SK-N-SH (cell line): ENCODE data around the gene PLCB1. TPM values are rescaled to one million over a fixed set of nuclear protein-coding genes. Genes with fewer than 3 reads are reported as not detected.
A peak's percentile ranks its signal among the peaks of the same experiment; 100 is the strongest.

Experiments used
- CTCF ChIA-PET: fragments of 300-600, 350-600 bp; formaldehyde crosslinking; extraction: SDS; loops from one replicate; lab custom pipeline; 2021; lab: Yijun Ruan, JAX
- POLR2A ChIA-PET: fragments of 350-600 bp; sonication (Branson Sonifier 250); formaldehyde crosslinking; extraction: SDS; loops from one replicate; lab custom pipeline; 2020; ENCODE audit warnings: antibody characterized with exemption, inconsistent platforms; lab: Yijun Ruan, JAX
- DNase-seq: peaks from one replicate; pipeline ENCODE4 v3.0.0; 2012
- H2AFZ ChIP-seq: fragments of 200-600 bp; sonication (generic); 2 replicates; pipeline ENCODE4 v1.8.1; 2016; ENCODE audit warnings: antibody characterized with exemption, mild to moderate bottlenecking, low read depth
- H3F3A ChIP-seq: fragments of 200-600 bp; sonication (generic); replicated peaks from 2 replicates; pipeline ENCODE3; 2016; ENCODE audit warnings: antibody characterized with exemption, mild to moderate bottlenecking; ENCODE audit not compliant: insufficient read depth
- H3K27ac ChIP-seq, 2 experiments: fragments of 200-500 bp in 1 of 2; fragments of 200-600 bp in 1 of 2; sonication (Bioruptor generic) in 1 of 2; sonication (generic), shearing (Covaris generic) in 1 of 2; 2 replicates each; pipeline versions ENCODE4 v1.5.1 to v1.6.1; 2014 to 2016; ENCODE audit warnings: low read depth in 2 of 2, inconsistent platforms in 1 of 2, low read length in 1 of 2, mild to moderate bottlenecking in 1 of 2, mixed read lengths in 1 of 2
- H3K27me3 ChIP-seq: fragments of 200-600 bp; sonication (generic), shearing (Covaris generic); 2 replicates; pipeline ENCODE4 v1.6.1; 2016; ENCODE audit warnings: mixed run types; ENCODE audit not compliant: insufficient read depth
- H3K36me3 ChIP-seq, 2 experiments: fragments of 200-500 bp in 1 of 2; fragments of 200-600 bp in 1 of 2; sonication (Bioruptor generic) in 1 of 2; sonication (generic) in 1 of 2; replicated peaks in 1 of 2; 2 replicates each; pipeline versions ENCODE3 to v1.5.1; 2014 to 2016; ENCODE audit warnings: low read length in 1 of 2, mild to moderate bottlenecking in 1 of 2; ENCODE audit not compliant: insufficient read depth in 2 of 2, control insufficient read depth in 1 of 2
- H3K4me1 ChIP-seq, 2 experiments: fragments of 200-500 bp in 1 of 2; fragments of 200-600 bp in 1 of 2; sonication (Bioruptor generic) in 1 of 2; sonication (generic), shearing (Covaris generic) in 1 of 2; 2 replicates each; pipeline versions ENCODE4 v1.5.1 to v1.6.1; 2014 to 2016; ENCODE audit warnings: low read depth in 1 of 2, low read length in 1 of 2, mixed run types in 1 of 2; ENCODE audit not compliant: insufficient read depth in 2 of 2, control insufficient read depth in 1 of 2
- H3K4me2 ChIP-seq: fragments of 200-600 bp; sonication (generic), shearing (Covaris generic); 2 replicates; pipeline ENCODE4 v1.6.1; 2017; ENCODE audit warnings: mixed run types
- H3K4me3 ChIP-seq, 2 experiments: fragments of 200-500 bp in 1 of 2; fragments of 200-600 bp in 1 of 2; sonication (Bioruptor generic) in 1 of 2; sonication (generic), shearing (Covaris generic) in 1 of 2; 2 replicates each; pipeline versions ENCODE4 v1.5.1 to v1.8.1; 2014 to 2016; ENCODE audit warnings: low read depth in 2 of 2, inconsistent platforms in 1 of 2, low read length in 1 of 2, mild to moderate bottlenecking in 1 of 2, mixed read lengths in 1 of 2, moderate library complexity in 1 of 2
- H3K79me2 ChIP-seq: fragments of 200-600 bp; sonication (generic); 2 replicates; pipeline ENCODE4 v1.8.1; 2017; ENCODE audit warnings: mild to moderate bottlenecking; ENCODE audit not compliant: insufficient read depth
- H3K9ac ChIP-seq: fragments of 200-600 bp; sonication (generic); 2 replicates; pipeline ENCODE4 v1.6.1; 2017; ENCODE audit warnings: mixed run types
- H3K9me2 ChIP-seq: fragments of 200-600 bp; sonication (generic); 2 replicates; pipeline ENCODE4 v1.6.1; 2017; ENCODE audit warnings: mixed run types
- H3K9me3 ChIP-seq: fragments of 200-600 bp; sonication (generic); 2 replicates; pipeline ENCODE4 v1.6.1; 2017; ENCODE audit warnings: mixed run types, mild to moderate bottlenecking, moderate library complexity
- H4K20me1 ChIP-seq: fragments of 200-600 bp; sonication (generic); 2 replicates; pipeline ENCODE4 v1.6.1; 2017; ENCODE audit warnings: mild to moderate bottlenecking, mixed run types; ENCODE audit not compliant: insufficient read depth
- ELF1 ChIP-seq: IDR thresholded peaks from 2 replicates; pipeline ENCODE4 v1.4.0; 2012
- EP300 ChIP-seq, 2 experiments: IDR thresholded peaks; 2 replicates each; pipeline versions ENCODE4 v1.4.0 to v1.6.1; 2012; ENCODE audit warnings: borderline replicate concordance in 1 of 2, low read depth in 1 of 2, low read length in 1 of 2
- EZH2phosphoT487 ChIP-seq: fragments of 200-600 bp; sonication (generic); IDR thresholded peaks from 2 replicates; pipeline ENCODE4 v1.6.1; 2017; ENCODE audit warnings: low read depth, mixed run types, mild to moderate bottlenecking, antibody characterized with exemption, moderate library complexity, borderline replicate concordance
- FOSL2 ChIP-seq: IDR thresholded peaks from 2 replicates; pipeline ENCODE4 v1.4.0; 2012; ENCODE audit warnings: low read depth, mild to moderate bottlenecking, moderate library complexity, borderline replicate concordance
- FOXJ3 ChIP-seq: sonication (generic); formaldehyde crosslinking; IDR thresholded peaks from 2 replicates; pipeline ENCODE4 v1.5.1; 2020; ENCODE audit warnings: mild to moderate bottlenecking, missing genetic modification reagents
- FOXM1 ChIP-seq: IDR thresholded peaks from 2 replicates; pipeline ENCODE4 v1.4.0; 2012; ENCODE audit warnings: low read depth, mild to moderate bottlenecking
- GABPA ChIP-seq: IDR thresholded peaks from 2 replicates; pipeline ENCODE4 v1.4.0; 2012; ENCODE audit warnings: low read depth, mild to moderate bottlenecking
- MEF2A ChIP-seq: IDR thresholded peaks from 2 replicates; pipeline ENCODE4 v1.4.0; 2012; ENCODE audit warnings: low read depth, borderline replicate concordance
- MXI1 ChIP-seq: IDR thresholded peaks from 2 replicates; pipeline ENCODE4 v1.6.1; 2012; ENCODE audit warnings: mild to moderate bottlenecking, low read depth, low read length, improper control_type of control experiment
- NFIC ChIP-seq: IDR thresholded peaks from 2 replicates; pipeline ENCODE4 v1.4.0; 2012; ENCODE audit warnings: borderline replicate concordance
- NRF1 ChIP-seq: IDR thresholded peaks from 2 replicates; pipeline ENCODE4 v1.6.1; 2012; ENCODE audit warnings: low read depth, mild to moderate bottlenecking, low read length
- RAD21 ChIP-seq: IDR thresholded peaks from 2 replicates; pipeline ENCODE4 v1.6.1; 2012; ENCODE audit warnings: mild to moderate bottlenecking, low read length
- RCOR1 ChIP-seq: fragments of 150-350 bp; IDR thresholded peaks from 2 replicates; pipeline ENCODE4 v1.6.1; 2017; ENCODE audit warnings: antibody characterized with exemption, low read length
- RFX5 ChIP-seq: IDR thresholded peaks from 2 replicates; pipeline ENCODE4 v1.6.1; 2012; ENCODE audit warnings: mild to moderate bottlenecking, improper control_type of control experiment, low read length
- RXRA ChIP-seq: IDR thresholded peaks from 2 replicates; pipeline ENCODE4 v1.4.0; 2012; ENCODE audit warnings: low read depth, mild to moderate bottlenecking, borderline replicate concordance
- SIN3A ChIP-seq: IDR thresholded peaks from 2 replicates; pipeline ENCODE4 v1.6.1; 2012; ENCODE audit warnings: low read depth, mild to moderate bottlenecking, low read length, moderate library complexity, borderline replicate concordance
- TAF1 ChIP-seq: IDR thresholded peaks from 2 replicates; pipeline ENCODE4 v1.6.1; 2012; ENCODE audit warnings: low read depth, mild to moderate bottlenecking, low read length, moderate library complexity, borderline replicate concordance
- YY1 ChIP-seq: IDR thresholded peaks from 2 replicates; pipeline ENCODE4 v1.4.0; 2012; ENCODE audit warnings: low read depth, mild to moderate bottlenecking
- WGBS: methylation state at CpG from one replicate; pipeline ENCODE4 v1.1.6; 2017; ENCODE audit warnings: low lambda C conversion rate; 5-methylcytosine and 5-hydroxymethylcytosine counted together
- polyA plus RNA-seq, 3 experiments: library from polyadenylated mRNA; depleted of rRNA; stranded (reverse); fragments of >200 nt; gene quantifications; 2 replicates each; pipeline ENCODE4 v1.2.3, GENCODE V29; 2012
- TF ChIP-seq, protein P1 (sequence below): fragments of 150-350 bp; IDR thresholded peaks from 2 replicates; pipeline ENCODE4 v1.6.1; 2017; ENCODE audit warnings: antibody characterized with exemption, low read length, low read depth, borderline replicate concordance
- TF ChIP-seq, protein P2 (sequence below): fragments of 150-350 bp; IDR thresholded peaks from 2 replicates; pipeline ENCODE4 v1.6.1; 2016; ENCODE audit warnings: mild to moderate bottlenecking, low read depth, low read length
- TF ChIP-seq, protein P3 (sequence below): IDR thresholded peaks from 2 replicates; pipeline ENCODE4; 2012
- TF ChIP-seq, protein P4 (sequence below): IDR thresholded peaks from 2 replicates; pipeline ENCODE4 v1.4.0; 2012; ENCODE audit warnings: low read depth

PLCB1 gene
- polyA plus RNA-seq, 1 of the 3 experiments (the other 2 are of a cell fraction), result 10.5 TPM

DNA sequence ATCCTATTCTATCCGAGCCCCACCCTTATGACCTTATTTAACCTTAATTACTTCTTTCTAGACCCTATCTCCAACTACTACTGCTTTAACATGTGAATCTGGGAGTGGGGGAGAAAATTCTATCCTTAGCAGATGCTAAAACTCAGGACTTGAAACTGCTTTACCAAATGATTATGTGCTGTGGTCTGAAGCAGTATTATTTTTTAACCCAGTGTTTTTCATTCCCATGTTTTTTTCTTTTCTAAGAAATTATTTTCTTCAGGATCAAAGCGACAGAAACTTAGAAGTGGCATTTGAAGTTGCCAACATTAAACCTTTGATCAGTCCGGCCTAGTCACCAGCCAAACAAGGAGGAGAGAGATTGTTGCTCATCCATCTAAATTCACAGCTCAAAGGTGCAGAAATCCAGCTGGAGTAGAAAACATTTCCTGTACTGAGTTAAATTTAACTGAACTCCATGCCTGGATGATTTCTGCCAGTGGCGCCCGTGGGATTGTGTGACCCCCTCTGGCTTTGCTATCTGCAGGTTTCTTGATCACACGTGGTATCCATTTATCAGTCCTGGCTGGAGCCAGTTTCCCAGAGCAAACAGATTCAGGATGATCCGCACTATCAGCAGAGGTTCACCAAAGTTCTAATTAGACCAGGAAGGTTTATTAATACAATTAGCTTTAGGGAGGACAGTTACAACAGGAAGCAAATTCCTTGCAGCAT, 300.5 kb downstream of the PLCB1 start (continued):
- TF ChIP-seq FOXJ3 (CRISPR knock-in tag), result peak; percentile 73; the same call in 1 of the 2 replicates
- no peak for TF ChIP-seq RFX5
- TF ChIP-seq FOSL2, result no peak
- TF ChIP-seq MXI1, result peak; percentile 31; the same call in 1 of the 2 replicates
- TF ChIP-seq, protein P1, sequence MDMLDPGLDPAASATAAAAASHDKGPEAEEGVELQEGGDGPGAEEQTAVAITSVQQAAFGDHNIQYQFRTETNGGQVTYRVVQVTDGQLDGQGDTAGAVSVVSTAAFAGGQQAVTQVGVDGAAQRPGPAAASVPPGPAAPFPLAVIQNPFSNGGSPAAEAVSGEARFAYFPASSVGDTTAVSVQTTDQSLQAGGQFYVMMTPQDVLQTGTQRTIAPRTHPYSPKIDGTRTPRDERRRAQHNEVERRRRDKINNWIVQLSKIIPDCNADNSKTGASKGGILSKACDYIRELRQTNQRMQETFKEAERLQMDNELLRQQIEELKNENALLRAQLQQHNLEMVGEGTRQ, result no peak
- peak; percentile 39 for TF ChIP-seq RAD21
- TF ChIP-seq NRF1, result no peak
- 0 out of 2 replicates have a peak, but pooled peaks have one; percentile 1 for TF ChIP-seq SIN3A
- TF ChIP-seq EZH2phosphoT487, result no peak
- TF ChIP-seq RCOR1, result peak; percentile 81
- TF ChIP-seq, protein P2, sequence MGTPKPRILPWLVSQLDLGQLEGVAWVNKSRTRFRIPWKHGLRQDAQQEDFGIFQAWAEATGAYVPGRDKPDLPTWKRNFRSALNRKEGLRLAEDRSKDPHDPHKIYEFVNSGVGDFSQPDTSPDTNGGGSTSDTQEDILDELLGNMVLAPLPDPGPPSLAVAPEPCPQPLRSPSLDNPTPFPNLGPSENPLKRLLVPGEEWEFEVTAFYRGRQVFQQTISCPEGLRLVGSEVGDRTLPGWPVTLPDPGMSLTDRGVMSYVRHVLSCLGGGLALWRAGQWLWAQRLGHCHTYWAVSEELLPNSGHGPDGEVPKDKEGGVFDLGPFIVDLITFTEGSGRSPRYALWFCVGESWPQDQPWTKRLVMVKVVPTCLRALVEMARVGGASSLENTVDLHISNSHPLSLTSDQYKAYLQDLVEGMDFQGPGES, result no peak
- TF ChIP-seq GABPA, result peak; percentile 18
- TF ChIP-seq, protein P3, sequence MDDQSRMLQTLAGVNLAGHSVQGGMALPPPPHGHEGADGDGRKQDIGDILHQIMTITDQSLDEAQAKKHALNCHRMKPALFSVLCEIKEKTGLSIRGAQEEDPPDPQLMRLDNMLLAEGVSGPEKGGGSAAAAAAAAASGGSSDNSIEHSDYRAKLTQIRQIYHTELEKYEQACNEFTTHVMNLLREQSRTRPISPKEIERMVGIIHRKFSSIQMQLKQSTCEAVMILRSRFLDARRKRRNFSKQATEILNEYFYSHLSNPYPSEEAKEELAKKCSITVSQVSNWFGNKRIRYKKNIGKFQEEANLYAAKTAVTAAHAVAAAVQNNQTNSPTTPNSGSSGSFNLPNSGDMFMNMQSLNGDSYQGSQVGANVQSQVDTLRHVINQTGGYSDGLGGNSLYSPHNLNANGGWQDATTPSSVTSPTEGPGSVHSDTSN, result no peak; the same call in 1 of the 2 replicates
- TF ChIP-seq FOXM1, result no peak
- no peak for TF ChIP-seq TAF1
- TF ChIP-seq ELF1, result no peak
- TF ChIP-seq YY1, result no peak
- no peak for TF ChIP-seq MEF2A

DNA sequence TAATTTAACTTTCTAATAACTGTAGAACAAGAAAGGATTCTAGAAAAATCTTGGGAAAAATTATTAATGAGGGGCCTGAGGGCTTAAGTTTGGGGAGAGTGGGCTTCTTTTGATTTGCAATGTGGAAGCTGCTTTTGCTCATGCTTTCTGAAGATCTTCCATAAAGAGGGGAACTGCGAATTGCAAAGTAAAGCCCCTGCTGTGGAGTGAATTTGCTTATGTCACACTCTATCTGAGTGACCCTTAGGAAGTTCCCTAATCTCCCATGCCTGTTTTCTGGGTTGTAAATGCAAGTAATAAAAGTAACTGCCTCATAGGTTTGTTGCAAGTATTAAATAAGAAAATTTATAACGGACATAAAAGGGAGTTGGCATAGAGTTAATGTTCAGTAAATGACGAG, 301.2 kb downstream of the PLCB1 start:
- Histone ChIP-seq H3K9ac (peak overlapping the region; percentile 29; the same call in 1 of the 2 replicates), H3K27me3 (no peaks in the 10 kb centered on the region), H3K9me2 (no peaks in the 10 kb centered on the region), H3K27ac (peak overlapping the region; percentile 82 to 99), H3K36me3 (no peaks in the 10 kb centered on the region), H3K4me2 (peak overlapping the region; percentile 72; the same call in 1 of the 2 replicates), H2AFZ (peak overlapping the region; percentile 50; the same call in 1 of the 2 replicates), H3K79me2 (peaks cover 4% of the 10 kb centered on the region; the same call in 1 of the 2 replicates), H3K9me3 (no peaks in the 10 kb centered on the region), H3F3A (peaks cover 29% of the 10 kb centered on the region), H4K20me1 (no peaks in the 10 kb centered on the region), H3K4me3 (no peak overlapping the region), H3K4me1 (peaks cover 25 to 36% of the 10 kb centered on the region in 2 experiments)
- no peak for TF ChIP-seq RXRA
- TF ChIP-seq ELF1, result no peak
- no peak for TF ChIP-seq RFX5
- no peak for TF ChIP-seq NFIC
- no peak for TF ChIP-seq RAD21
- TF ChIP-seq EP300 (IDR thresholded peaks at IDR 0.05; ENCODE audit: borderline replicate concordance in 1 of 2, low read depth in 1 of 2, low read length in 1 of 2), result no peak
- TF ChIP-seq, protein P4, sequence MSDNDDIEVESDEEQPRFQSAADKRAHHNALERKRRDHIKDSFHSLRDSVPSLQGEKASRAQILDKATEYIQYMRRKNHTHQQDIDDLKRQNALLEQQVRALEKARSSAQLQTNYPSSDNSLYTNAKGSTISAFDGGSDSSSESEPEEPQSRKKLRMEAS, result no peak
- 55% methylated on average over 3 of the region's 3 CpGs for WGBS
- DNase-seq, result no peak
- CTCF ChIA-PET, result interaction anchor here (1.0 to 2.2 kb wide), 4 partner anchors 11 to 302 kb away, joined by 3 to 12 read pairs (median 4); partner anchors contain the start of gene PLCB1
- POLR2A ChIA-PET, result no interaction called here
